AG09319 (cell line): ENCODE measurements around the gene COPE.
A peak's percentile ranks its signal among the peaks of the same experiment; 100 is the strongest.

Experiments
- DNase-seq: peaks from one replicate; pipeline ENCODE4 v3.0.0-alpha.2; 2010; ENCODE audit warnings: low read depth; ENCODE audit errors: extremely low read depth
- TF ChIP-seq, protein P1 (sequence below): IDR thresholded peaks from 2 replicates; pipeline ENCODE4 v1.5.1; 2011; ENCODE audit warnings: low read depth, mild to moderate bottlenecking, inconsistent platforms, low read length, moderate library complexity

COPE gene

DNA sequence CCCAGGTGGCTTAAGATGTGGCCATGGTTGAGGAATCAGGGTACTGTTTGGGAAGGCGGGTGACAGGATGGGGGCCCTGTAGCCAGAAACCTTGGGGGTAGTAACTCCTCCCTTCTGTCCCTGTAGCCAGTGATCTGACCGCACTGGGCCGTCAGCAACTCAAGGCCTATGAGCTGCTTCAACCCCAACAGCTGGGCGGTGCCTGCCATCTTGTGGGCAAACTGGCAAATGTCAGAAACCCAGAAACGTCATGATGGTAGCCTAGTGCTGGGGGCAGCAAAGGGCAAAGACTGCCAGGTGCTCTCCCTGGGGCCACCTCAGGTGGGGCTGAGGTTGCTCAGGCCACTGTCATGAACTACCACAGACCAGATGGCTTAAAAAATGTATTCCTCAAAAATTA lies 3.5 kb downstream of the COPE start:
- TF ChIP-seq, protein P1, sequence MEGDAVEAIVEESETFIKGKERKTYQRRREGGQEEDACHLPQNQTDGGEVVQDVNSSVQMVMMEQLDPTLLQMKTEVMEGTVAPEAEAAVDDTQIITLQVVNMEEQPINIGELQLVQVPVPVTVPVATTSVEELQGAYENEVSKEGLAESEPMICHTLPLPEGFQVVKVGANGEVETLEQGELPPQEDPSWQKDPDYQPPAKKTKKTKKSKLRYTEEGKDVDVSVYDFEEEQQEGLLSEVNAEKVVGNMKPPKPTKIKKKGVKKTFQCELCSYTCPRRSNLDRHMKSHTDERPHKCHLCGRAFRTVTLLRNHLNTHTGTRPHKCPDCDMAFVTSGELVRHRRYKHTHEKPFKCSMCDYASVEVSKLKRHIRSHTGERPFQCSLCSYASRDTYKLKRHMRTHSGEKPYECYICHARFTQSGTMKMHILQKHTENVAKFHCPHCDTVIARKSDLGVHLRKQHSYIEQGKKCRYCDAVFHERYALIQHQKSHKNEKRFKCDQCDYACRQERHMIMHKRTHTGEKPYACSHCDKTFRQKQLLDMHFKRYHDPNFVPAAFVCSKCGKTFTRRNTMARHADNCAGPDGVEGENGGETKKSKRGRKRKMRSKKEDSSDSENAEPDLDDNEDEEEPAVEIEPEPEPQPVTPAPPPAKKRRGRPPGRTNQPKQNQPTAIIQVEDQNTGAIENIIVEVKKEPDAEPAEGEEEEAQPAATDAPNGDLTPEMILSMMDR, result peak; percentile 30
- DNase-seq, result no peak

DNA sequence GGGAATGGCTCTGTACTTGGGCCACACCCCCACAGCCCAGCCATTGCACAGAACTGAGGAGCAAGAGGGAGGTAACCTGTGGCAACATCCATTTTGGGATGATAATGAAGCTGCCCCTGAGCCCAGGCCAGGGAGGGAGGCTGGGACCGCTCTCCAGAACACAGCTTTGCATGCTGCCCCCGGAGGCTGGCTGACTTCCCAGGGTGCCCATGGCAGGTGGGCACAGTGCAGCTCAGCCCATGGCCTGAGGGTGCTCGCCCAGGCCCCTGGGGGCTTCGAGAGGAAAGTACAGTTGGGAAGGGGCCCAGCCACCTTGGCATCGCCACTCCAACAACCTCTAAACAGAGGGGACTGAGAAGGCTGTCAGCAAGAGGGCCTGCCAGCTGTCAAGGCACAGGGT lies 5.7 kb downstream of the COPE start:
- TF ChIP-seq, protein P1, result no peak
- DNase-seq, result no peak

DNA sequence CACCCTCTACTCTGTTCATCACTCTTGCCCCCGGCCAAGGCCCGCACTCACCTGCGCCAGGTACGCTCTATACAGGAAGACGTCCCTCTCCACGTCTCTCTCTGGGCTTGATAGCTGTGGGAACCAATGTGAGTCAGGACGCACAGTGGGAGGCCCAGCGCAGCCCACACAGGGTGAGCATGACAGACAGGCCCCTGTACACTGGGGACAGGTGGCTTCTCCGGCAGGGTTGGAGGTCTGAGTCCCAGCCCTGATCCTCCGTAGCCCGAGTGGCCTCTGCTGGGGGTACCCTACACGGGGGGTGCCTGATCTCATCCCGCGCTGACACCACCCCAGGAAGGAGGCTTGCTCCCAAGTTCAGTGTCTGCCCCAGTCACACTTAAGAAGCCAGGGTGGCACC lies 6.3 kb downstream of the COPE start:
- no peak for DNase-seq
- TF ChIP-seq, protein P1, result no peak

DNA sequence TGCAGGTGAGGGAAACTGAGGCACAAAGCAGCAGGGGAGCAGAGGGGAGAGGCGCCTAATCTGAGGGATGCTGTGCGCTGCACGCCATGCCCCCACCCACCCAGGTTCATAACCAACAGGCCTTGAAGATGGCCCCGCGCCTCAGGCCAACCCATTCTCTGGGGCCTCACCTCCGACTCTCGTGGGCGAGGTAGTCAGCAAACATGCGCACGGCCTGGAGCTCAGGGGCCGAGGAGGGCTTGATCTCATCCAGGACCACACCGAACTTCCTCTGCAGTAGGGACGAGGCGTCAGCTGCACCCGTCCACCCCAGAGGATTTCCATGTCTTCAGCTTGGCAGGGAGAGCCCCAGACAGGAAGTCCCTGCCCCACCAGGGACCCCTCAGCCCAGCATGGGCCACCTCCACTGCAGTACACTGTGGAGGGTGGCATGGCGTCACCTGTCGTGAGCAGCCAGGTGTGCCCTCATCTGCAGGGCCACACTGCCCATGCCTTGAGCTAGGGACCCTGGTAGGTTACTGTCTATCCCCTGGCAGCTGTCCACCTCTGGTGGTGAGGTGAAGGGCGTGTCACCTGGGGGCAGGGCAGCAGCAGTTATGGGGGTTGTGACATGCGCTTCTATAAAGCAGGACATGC lies 8.3 kb downstream of the COPE start:
- no peak for DNase-seq
- TF ChIP-seq, protein P1, result no peak

DNA sequence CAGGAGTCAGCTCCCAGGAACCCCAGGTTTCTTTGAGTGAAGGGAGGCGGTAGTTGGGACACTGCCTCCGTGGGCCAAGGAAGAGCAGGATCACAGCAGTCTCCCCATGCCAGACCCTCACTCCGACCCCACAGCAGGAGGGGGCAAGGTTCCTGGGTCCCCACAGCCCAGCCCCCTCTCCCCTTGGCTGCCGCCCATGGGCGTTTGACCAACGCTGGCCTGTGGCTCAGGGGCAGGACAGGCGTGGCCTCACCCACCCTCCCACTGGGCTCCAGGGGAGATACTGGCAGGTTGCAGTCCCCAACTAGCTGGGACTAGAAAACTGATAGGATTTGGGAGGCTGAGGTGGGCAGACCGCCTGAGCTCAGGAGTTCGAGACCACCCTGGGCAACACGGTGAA lies 9.2 kb downstream of the COPE start:
- TF ChIP-seq, protein P1, result no peak
- DNase-seq, result no peak

DNA sequence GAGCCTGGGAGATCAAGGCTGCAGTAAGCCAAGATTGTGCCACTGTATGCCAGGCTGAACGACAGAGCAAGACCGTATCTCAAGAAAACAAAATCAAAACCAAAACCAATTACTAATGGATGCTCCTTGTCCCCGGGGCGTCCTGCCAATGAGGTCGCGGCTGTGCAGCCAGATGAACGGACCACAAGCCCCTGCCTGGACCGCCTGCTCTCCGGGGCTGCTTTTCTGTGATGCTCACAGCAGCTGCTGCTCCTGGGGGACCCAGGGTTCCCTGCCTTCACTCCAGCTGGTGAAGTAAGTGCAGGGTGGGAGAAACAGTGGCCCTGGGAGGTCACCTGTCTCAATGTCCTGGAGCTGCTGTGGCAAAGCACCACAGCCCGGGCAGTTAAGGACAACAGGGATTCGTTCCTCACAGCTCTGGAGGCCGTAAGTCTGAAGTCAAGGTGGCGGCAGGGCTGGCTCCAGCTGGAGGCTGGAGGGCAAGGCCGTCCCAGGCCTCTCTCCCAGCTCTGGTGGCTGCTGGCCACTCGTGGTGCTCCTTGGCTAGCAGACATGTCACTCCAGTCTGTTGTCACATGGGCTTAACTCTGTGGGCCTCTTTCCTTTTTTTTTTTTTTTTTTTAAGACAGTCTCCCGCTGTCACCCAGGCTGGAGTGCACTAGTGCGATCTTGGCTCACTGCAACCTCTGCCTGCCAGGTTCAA lies 10.1 kb downstream of the COPE start:
- no peak for DNase-seq
- TF ChIP-seq, protein P1, result no peak

DNA sequence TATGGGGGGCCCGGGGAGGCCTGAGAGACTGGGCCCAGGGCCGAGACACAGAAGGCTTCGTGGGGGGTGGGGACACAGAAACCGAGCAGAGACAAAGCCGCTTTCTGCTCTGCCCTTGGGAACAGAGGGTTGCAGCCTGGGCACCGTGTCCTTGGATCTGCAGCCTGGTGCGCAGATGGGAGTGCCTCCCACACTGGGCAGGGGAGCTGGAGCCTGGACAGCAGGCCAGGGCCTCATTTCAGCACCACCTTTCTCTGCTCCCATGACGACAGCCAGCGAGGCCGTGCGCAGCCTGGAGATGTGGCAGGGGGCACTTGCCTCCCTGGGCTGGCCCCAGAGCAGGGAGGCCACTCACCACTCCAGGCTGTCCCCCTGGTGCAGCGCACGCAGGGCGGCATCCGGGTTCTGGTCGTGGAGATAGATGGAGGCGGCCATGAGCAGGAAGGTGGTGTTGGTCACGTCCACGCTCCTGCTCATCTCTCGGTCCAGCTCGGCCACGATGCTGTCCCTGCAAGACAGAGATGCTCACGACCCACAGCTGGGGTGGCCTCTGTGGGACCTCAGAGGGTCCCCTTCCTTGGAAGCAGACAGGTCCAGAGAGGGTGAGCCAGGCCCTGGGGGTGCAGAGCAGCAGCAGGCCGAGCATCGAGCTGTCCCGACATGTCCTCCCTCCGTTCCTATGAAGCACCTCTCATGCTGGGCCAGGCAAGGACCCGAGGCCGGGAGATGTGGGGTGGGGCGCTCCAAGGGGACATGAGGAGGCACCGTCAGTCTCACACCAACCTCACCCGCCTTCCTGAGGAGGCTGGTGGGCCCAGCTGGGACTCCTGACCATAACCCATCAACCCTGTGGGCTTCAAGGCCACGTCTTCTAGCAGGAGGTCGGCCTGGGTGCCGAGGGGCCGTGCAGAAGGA lies 12.3 kb downstream of the COPE start:
- no peak for DNase-seq
- TF ChIP-seq, protein P1, result no peak
